Omental fat pad (tissue), 4 donors: ENCODE results near the gene UGGT1. TPM values are rescaled to one million over a fixed set of nuclear protein-coding genes. Genes with fewer than 3 reads are reported as not detected.
"Not testable (repeated sequence)": the region's sequence is repeated elsewhere in the genome, so short reads cannot be mapped to it uniquely, and the experiment has no call there.

Experiments used
- ATAC-seq: fragments of 150-250 bp; one replicate; pipeline ENCODE4 v1.9.1; 2016; ENCODE audit warnings: mild to moderate bottlenecking, moderate library complexity; ENCODE audit not compliant: low FRiP score
- DNase-seq: peaks from one replicate; pipeline ENCODE4 v3.0.0-alpha.2; 2019; ENCODE audit warnings: low spot score
- total RNA-seq, 4 donors: library from RNA; depleted of rRNA; stranded (reverse); fragments of >200 nt; gene quantifications; one replicate each; pipeline ENCODE4 v1.1.0, GENCODE V29; 2016
- TF ChIP-seq, protein P1 (sequence below), 3 donors: fragments of 450-650 bp; IDR thresholded peaks; one replicate each; pipeline ENCODE4 v1.5.1; 2016 to 2017; ENCODE audit warnings: antibody characterized with exemption in 3 of 3, mild to moderate bottlenecking in 3 of 3, moderate library complexity in 2 of 3

Gene UGGT1
- total RNA-seq, 4 donors from 2014 or later, result 49.0 to 67.9 (median 66.7) TPM

DNA sequence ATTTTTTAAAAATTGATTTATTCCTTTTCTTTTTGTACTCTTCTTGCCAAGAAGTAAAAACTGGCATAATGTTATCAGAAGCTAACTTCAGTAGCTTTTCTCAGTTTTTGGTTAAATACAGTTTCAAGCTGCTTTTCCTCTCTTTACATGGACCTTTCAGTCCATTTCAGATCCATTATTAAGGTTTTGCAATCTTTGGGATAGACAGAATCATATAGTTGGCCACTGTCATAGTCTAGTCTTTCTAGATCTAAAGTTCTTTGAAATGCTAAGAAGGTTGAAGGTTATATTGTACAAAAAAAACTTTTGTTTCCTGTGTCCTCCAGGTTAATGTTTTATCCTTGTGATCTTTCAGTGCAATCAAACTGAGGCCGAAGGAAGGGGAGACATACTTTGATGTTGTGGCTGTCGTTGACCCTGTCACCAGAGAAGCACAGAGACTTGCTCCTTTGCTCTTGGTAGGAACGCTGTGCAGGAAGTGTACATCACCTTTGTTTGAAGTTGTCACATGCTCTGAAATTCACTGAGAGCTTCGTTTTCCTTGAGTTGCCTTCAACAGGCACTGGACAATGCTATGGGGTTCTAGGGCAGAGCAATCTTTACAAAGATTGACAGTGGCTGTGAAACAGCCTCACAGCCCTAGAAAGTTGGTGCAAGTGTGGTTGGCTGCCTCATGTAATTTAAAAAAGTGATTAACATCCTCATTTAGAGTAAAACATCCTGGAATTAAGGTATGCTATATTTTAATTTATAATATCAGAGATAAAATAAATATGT is 79.1 kb downstream of the UGGT1 start:
- TF ChIP-seq, protein P1, sequence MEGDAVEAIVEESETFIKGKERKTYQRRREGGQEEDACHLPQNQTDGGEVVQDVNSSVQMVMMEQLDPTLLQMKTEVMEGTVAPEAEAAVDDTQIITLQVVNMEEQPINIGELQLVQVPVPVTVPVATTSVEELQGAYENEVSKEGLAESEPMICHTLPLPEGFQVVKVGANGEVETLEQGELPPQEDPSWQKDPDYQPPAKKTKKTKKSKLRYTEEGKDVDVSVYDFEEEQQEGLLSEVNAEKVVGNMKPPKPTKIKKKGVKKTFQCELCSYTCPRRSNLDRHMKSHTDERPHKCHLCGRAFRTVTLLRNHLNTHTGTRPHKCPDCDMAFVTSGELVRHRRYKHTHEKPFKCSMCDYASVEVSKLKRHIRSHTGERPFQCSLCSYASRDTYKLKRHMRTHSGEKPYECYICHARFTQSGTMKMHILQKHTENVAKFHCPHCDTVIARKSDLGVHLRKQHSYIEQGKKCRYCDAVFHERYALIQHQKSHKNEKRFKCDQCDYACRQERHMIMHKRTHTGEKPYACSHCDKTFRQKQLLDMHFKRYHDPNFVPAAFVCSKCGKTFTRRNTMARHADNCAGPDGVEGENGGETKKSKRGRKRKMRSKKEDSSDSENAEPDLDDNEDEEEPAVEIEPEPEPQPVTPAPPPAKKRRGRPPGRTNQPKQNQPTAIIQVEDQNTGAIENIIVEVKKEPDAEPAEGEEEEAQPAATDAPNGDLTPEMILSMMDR (IDR thresholded peaks at IDR 0.05), result no peak
- DNase-seq (no peak), ATAC-seq (no peak)

DNA sequence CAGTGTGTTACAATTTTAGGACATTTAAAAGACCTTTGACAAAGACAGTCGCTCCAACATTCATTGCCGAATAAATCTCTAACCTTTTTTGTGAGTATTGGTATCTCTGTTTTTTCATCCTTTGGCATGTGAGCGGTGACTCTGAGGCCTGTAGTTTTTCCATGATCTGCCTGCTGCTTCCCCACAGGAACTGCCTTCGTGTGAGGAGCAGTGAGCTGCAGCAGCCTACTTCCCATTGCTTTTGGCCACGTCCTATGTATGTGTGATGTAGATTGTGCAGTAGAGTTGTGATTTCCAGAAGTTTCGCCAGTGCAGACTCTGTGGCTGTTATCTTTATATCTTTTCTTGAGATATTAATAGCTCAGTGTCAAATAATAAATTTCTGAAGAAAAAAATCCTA is 79.8 kb downstream of the UGGT1 start:
- TF ChIP-seq, protein P1 (IDR thresholded peaks at IDR 0.05), result no peak
- ATAC-seq, result no peak
- no peak for DNase-seq

DNA sequence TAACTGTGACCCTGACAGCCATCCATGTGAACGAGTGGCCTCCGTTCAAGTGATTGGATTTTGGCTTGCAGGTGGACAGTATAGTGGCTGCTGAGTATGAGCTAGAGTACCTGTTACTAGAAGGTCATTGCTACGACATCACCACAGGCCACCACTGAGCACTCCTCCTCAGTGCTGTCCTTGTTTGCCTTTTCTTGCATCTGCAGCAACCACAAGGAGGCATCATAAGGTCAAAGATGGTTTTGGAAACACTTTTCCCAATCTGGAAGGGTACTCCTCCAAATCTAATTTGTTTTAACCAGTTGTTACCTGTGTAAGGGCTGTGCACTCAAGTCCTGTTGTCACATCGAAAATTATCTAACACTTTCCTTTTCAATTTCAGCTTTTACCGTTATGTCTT is 81.2 kb downstream of the UGGT1 start:
- ATAC-seq, result no peak
- no peak for DNase-seq
- TF ChIP-seq, protein P1 (IDR thresholded peaks at IDR 0.05), result no peak

DNA sequence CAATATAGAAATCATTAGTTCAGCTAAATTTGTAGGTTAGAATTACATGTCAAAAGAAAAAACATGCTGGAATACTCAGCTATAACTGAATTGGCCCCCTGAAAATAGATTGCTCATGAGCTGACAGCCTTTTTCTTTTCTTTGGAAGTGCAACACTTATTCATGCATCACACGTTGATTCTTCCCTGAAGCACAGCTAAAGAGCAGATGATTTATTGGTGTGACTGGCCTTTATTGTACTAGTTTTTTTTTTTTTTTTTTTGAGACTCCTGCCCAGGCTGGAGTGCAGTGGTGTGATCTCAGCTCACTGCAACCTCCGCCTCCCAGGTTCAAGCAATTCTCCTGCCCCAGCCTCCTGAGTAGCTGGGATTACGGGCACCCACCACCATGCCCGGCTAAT is 83.1 kb downstream of the UGGT1 start:
- ATAC-seq, DNase-seq: not testable (repeated sequence)

DNA sequence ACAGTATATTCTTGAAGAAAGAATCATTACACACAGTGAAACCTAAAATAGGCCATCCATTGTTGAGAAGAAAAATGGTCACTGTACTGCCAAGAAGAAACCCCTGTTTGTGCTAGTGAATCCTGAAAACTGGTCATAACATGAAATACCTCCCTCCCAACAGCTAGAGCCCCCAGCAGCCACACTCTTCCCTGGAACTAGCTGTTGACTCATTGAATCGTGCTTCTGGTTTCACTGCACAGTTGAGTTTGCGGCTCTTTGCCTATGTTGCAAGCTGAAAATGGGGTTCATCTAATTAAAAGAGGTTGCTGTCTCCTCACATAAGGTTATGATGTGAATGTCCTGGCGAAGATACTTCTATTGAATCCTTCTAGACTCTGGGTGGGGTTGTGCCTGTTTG is 86.3 kb downstream of the UGGT1 start:
- no peak for DNase-seq
- TF ChIP-seq, protein P1 (IDR thresholded peaks at IDR 0.05), result no peak
- no peak for ATAC-seq

DNA sequence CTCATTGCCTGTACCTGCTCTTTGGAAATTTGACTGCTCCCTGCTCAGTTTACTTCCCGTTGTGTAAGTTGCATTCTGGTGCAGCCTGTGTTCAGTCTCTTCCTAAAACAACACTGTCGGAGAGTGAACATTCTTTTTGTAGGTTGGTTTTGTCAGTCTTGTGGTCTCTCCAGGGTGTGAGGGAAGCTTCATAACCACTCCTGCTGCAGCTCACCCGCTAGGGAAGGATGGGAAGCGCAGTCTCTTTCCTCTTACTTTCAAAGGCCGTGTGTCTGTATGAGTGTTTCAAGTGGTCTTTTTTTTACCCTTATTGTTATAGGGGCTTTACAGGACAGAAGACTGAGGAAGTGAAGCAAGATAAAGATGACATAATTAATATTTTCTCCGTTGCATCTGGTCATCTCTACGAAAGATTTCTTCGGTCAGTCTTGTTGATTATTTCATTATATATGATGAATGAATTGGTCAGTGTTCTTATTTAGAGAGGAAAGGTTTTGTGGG is 87.2 kb downstream of the UGGT1 start:
- TF ChIP-seq, protein P1 (IDR thresholded peaks at IDR 0.05), result no peak
- no peak for ATAC-seq

DNA sequence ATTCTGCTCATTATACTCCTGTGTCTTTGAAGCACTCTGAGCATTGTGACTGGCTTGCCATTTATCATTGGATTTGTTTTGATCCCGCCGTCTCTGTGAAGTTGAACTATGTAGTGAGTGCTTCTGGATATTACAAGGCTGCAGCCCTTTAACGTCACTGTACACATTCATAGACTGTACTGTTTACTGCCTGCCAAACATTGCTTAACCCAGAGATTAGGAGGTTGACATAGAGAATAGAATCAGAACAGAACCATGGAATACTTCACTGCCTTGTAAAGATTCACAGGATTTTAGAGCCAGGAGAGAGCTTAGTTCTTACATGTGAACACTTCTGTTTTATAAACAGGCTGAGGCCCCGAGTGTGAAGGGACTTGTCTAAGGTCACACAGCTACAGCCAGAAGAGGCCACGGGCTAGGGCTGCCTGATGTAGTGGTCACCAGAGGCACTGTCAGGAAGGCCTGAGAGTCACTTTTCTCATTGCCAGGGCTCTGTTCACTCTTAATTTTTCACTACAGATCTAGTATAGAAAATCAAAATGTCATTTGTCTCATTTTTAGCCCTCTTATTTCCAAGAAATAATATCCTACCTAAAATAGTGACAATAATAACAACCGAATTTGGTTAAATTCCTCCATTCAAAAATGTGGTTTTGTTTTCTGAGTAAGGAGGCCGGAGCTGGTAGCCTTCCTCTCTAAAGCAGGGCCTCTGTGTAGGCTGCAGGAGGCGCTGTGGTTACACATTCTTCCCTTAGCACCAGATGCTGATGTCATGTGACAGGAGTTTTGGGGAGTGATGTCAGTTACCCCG is 87.9 kb downstream of the UGGT1 start:
- TF ChIP-seq, protein P1 (IDR thresholded peaks at IDR 0.05), result peak in 1 of 3 donors; percentile 6
- DNase-seq (no peak), ATAC-seq (no peak)

More for the DNA sequence above, 87.2 kb downstream of the UGGT1 start:
- DNase-seq, result no peak
